ENCODE data around the gene CSTF1.

- TF ChIP-seq POLR2AphosphoS5 (IDR thresholded peaks at IDR 0.05; ENCODE audit: insufficient read depth, low read depth, low read length) (no peak), MAX (IDR thresholded peaks at IDR 0.05; ENCODE audit: insufficient read depth, insufficient read length) (no peak), CTCF (IDR thresholded peaks at IDR 0.05; ENCODE audit: extremely low read depth in 1 of 2, insufficient read depth in 1 of 2, low read depth in 1 of 2, low read length in 2 of 2) (no peak), EZH2 (IDR thresholded peaks at IDR 0.05; ENCODE audit: borderline replicate concordance, low read depth, low read length, severe bottlenecking) (no peak), MYC (IDR thresholded peaks at IDR 0.05; ENCODE audit: low read depth, low read length) (no peak), POLR2A (IDR thresholded peaks at IDR 0.05; ENCODE audit: low read depth, low read length) (no peak), GATA2 (IDR thresholded peaks at IDR 0.05; ENCODE audit: insufficient read depth, insufficient read length, low read depth, low read length) (no peak)
Measured at GRCh38 chr20:56383334-56383733, 9.1 kb upstream of the CSTF1 start.
